CD4-positive, alpha-beta T cell (primary cell): ENCODE results near the gene ZXDC. TPM values are rescaled to one million over a fixed set of nuclear protein-coding genes. Genes with fewer than 3 reads are reported as not detected.

ENCODE experiments used
- ATAC-seq: fragments of 200-7000 bp; cut with Tn5 transposase; one replicate; pipeline ENCODE4 v1.10.0; 2022; ENCODE audit warnings: mild to moderate bottlenecking; ENCODE audit not compliant: poor library complexity
- CTCF ChIA-PET: fragments of 350-600 bp; sonication (Branson Sonifier 250); formaldehyde crosslinking; loops from one replicate; lab custom pipeline; 2021; ENCODE audit warnings: antibody characterized with exemption, inconsistent platforms; lab: Charles Lee
- POLR2A ChIA-PET: fragments of 350-600 bp; sonication (Branson Sonifier 250); formaldehyde crosslinking; loops from one replicate; lab custom pipeline; 2021; ENCODE audit warnings: antibody characterized with exemption, inconsistent platforms; lab: Charles Lee
- DNase-seq, 14 experiments: peaks; one replicate each; pipeline ENCODE4 v3.0.0-alpha.2; 2013 to 2020; ENCODE audit warnings: mixed read lengths in 2 of 14
- H3K27ac ChIP-seq, 2 donors: one replicate each; pipeline versions ENCODE4 v1.5.1 to v1.7.0; 2013; ENCODE audit warnings: low read length in 2 of 2, low read depth in 1 of 2, mild to moderate bottlenecking in 1 of 2
- H3K27me3 ChIP-seq, 2 experiments: 1 replicate in 1 of 2; 2 replicates in 1 of 2; pipeline versions ENCODE4 v1.6.1 to v1.7.0; 2013; ENCODE audit warnings: low read length in 2 of 2, control low read depth in 1 of 2, mild to moderate bottlenecking in 1 of 2, moderate library complexity in 1 of 2; ENCODE audit not compliant: insufficient read depth in 2 of 2, control insufficient read depth in 1 of 2
- H3K36me3 ChIP-seq: one replicate; pipeline ENCODE4 v1.6.1; 2013; ENCODE audit warnings: low read length, control low read depth; ENCODE audit not compliant: insufficient read depth
- H3K4me1 ChIP-seq: one replicate; pipeline ENCODE4 v1.6.1; 2013; ENCODE audit warnings: low read length, control low read depth; ENCODE audit not compliant: insufficient read depth
- H3K4me3 ChIP-seq: one replicate; pipeline ENCODE4 v1.5.1; 2013; ENCODE audit warnings: mild to moderate bottlenecking, low read length, moderate library complexity
- H3K9me3 ChIP-seq, 2 experiments: 1 replicate in 1 of 2; 2 replicates in 1 of 2; pipeline versions ENCODE4 v1.6.1 to v1.7.0; 2013; ENCODE audit warnings: low read length in 2 of 2, mild to moderate bottlenecking in 2 of 2, control low read depth in 1 of 2, moderate library complexity in 1 of 2; ENCODE audit not compliant: control insufficient read depth in 1 of 2, insufficient read depth in 1 of 2
- H3K27ac Mint-ChIP-seq: one replicate; pipeline ENCODE4 v1.8.0; 2020; ENCODE audit warnings: mixed read lengths
- H3K27me3 Mint-ChIP-seq: one replicate; pipeline ENCODE4 v1.8.0; 2021; ENCODE audit warnings: mixed read lengths
- H3K36me3 Mint-ChIP-seq: one replicate; pipeline ENCODE4 v1.8.0; 2021; ENCODE audit warnings: low read depth, mixed read lengths
- H3K4me1 Mint-ChIP-seq: one replicate; pipeline ENCODE4 v1.8.0; 2021; ENCODE audit warnings: low read depth, mixed read lengths
- H3K4me3 Mint-ChIP-seq: one replicate; pipeline ENCODE4 v1.8.0; 2020; ENCODE audit warnings: mild to moderate bottlenecking, mixed read lengths
- H3K9me3 Mint-ChIP-seq: one replicate; pipeline ENCODE4 v1.8.0; 2020; ENCODE audit warnings: mixed read lengths
- intact Hi-C, 2 experiments: fragments of 100-400 bp; cut with DNase I in 1 of 2; cut with micrococcal nuclease in 1 of 2; formaldehyde crosslinking; loops; one replicate each; pipeline versions ENCODE4 v1.15.1 to v1.9.0; 2023 to 2025; cut with DNase I, micrococcal nuclease
- total RNA-seq, 174 experiments: library from RNA in 2 of 174; stranded (reverse) in 2 of 174; gene quantifications; one replicate each; pipeline ENCODE4 v1.2.3 and lab custom pipeline; 2021 to 2026
- TF ChIP-seq, protein P1 (sequence below): fragments of 200-600 bp; IDR thresholded peaks from one replicate; pipeline ENCODE4 v1.8.0; 2022; ENCODE audit warnings: antibody characterized with exemption, mild to moderate bottlenecking

The ZXDC gene
- total RNA-seq, 2 experiments from 2014 or later, result 60.7 to 61.3 TPM

DNA sequence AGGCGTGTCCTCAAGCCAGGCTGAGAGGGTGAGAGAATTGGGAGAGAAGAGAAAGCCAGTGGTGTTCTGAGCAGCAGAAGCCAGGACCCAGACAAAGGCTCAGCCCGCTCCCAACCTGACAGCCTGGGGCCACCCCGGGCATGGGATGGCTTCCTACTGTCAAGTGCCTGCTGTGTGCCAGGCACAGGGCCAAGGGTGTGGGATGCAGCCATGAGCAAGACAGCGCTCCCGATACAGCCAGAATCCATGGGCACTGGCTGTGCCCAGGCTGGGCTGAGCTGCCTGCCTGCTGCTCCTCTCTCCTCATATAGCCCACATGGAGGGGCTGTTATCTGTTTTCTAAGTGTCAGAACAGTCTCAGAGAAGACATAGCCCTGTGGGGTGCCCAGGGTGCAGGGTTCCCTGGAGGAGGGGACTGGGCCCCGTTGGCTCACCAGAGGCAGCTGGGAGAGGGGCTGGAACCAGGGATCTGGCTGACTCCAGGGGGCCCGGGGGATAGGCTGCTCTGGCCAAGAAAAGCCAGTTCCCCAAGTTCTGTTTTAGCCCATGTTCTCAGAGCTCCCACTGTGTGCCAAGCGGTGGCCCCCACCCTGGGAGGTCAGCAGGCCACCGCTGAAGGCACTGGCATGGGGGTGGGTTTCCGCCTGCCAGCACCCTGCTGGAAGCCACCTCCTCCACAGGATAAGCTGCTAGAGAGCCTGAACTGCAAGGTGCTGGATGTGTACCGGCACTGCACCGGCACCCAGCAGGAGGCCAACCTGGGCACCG lies 42.0 kb downstream of the ZXDC start:
- CTCF ChIA-PET, result no interaction called here
- no peak overlapping the region for H3K27ac Mint-ChIP-seq

DNA sequence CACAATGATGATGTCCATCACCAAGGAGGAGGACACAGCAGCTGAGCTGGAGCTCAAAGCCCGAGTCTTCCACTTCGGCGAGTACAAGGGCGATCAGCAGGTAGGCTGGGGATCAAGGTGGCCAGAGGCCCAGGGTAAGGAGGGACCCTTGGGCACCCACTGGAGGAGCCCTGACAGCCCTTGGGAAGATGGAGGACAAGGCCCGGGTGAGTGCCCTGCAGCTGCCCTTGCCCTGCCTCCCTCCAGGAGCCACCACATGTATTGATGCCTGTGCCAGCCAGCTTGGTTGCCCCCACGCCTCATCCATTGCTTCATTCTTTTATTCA lies 42.6 kb downstream of the ZXDC start:
- peaks cover 4 to 12% of the 10 kb centered on the region in 2 experiments for H3K9me3 ChIP-seq
- H3K4me1 Mint-ChIP-seq, result no peaks in the 10 kb centered on the region
- ChIA-PET POLR2A (no interaction called here), CTCF (no interaction called here)
- DNase-seq (peak in 1 of 14 experiments; percentile 3), ATAC-seq (no peak)
- no peak overlapping the region for H3K27ac Mint-ChIP-seq
- intact Hi-C loops, result no loop called here
- H3K27ac ChIP-seq, result no peak overlapping the region
- no peaks in the 10 kb centered on the region for H3K4me1 ChIP-seq
- TF ChIP-seq, protein P1, sequence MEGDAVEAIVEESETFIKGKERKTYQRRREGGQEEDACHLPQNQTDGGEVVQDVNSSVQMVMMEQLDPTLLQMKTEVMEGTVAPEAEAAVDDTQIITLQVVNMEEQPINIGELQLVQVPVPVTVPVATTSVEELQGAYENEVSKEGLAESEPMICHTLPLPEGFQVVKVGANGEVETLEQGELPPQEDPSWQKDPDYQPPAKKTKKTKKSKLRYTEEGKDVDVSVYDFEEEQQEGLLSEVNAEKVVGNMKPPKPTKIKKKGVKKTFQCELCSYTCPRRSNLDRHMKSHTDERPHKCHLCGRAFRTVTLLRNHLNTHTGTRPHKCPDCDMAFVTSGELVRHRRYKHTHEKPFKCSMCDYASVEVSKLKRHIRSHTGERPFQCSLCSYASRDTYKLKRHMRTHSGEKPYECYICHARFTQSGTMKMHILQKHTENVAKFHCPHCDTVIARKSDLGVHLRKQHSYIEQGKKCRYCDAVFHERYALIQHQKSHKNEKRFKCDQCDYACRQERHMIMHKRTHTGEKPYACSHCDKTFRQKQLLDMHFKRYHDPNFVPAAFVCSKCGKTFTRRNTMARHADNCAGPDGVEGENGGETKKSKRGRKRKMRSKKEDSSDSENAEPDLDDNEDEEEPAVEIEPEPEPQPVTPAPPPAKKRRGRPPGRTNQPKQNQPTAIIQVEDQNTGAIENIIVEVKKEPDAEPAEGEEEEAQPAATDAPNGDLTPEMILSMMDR, result no peak
- no peak overlapping the region for H3K4me3 Mint-ChIP-seq
- peaks cover 22% of the 10 kb centered on the region for H3K36me3 ChIP-seq
- peaks cover 49% of the 10 kb centered on the region for H3K36me3 Mint-ChIP-seq
- H3K27me3 ChIP-seq, result no peaks in the 10 kb centered on the region
- no peak overlapping the region for H3K4me3 ChIP-seq
- H3K27me3 Mint-ChIP-seq, result no peaks in the 10 kb centered on the region
- no peaks in the 10 kb centered on the region for H3K9me3 Mint-ChIP-seq

More for the DNA sequence above, 42.0 kb downstream of the ZXDC start:
- TF ChIP-seq, protein P1, result no peak
- Histone ChIP-seq H3K36me3 (peaks cover 27% of the 10 kb centered on the region), H3K4me1 (no peaks in the 10 kb centered on the region), H3K4me3 (no peak overlapping the region), H3K9me3 (peaks cover 0 to 12% of the 10 kb centered on the region in 2 experiments), H3K27me3 (no peaks in the 10 kb centered on the region), H3K27ac (no peak overlapping the region)
- peaks cover 55% of the 10 kb centered on the region for H3K36me3 Mint-ChIP-seq
- H3K4me3 Mint-ChIP-seq, result no peak overlapping the region
- H3K4me1 Mint-ChIP-seq, result no peaks in the 10 kb centered on the region
- intact Hi-C loops, result no loop called here
- no peak for ATAC-seq
- POLR2A ChIA-PET, result no interaction called here
- peak in 1 of 14 experiments; percentile 7 for DNase-seq
- H3K27me3 Mint-ChIP-seq, result no peaks in the 10 kb centered on the region
- H3K9me3 Mint-ChIP-seq, result no peaks in the 10 kb centered on the region

DNA sequence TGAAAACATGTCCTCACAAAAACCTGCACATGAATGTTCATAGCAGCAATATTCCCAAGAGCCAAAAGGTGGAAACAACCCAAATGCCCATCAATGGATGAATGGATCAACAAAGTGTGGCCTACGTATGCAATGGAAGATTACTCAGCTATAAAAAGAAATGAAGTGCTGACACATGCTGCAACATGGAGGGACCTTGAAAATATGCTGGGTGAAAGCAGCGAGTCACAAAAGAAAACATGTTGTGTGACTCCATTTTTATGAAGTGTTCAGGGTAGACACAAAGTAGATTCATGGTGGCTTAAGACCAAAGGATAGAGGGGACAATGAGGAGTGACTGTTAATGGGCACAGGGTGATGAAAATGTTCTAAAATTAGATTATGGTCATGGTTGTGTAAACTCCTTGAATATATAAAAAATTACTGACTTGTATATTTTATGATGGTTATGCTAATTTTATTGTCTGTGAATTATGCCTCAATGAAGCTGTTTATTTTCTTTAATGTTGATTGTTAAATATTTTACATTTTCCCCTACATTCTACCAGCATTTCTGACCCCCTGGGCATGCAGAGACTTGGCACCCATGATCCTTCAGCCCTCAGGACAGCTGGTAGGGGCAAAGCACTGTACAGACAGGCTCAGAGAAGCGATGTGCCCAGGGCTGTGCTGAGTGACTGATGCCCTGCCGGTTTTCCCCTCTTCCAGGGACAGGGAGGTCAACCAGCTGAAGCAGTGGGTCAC lies 43.2 kb downstream of the ZXDC start:
- Mint-ChIP-seq H3K36me3 (peaks cover 44% of the 10 kb centered on the region), H3K4me3 (no peak overlapping the region), H3K9me3 (peaks cover 2% of the 10 kb centered on the region), H3K27me3 (no peaks in the 10 kb centered on the region), H3K4me1 (no peaks in the 10 kb centered on the region), H3K27ac (no peak overlapping the region)
- TF ChIP-seq, protein P1, result no peak
- DNase-seq (no peak), ATAC-seq (no peak)
- Histone ChIP-seq H3K27me3 (no peaks in the 10 kb centered on the region), H3K4me1 (no peaks in the 10 kb centered on the region), H3K36me3 (peaks cover 16% of the 10 kb centered on the region), H3K9me3 (peaks cover 8 to 12% of the 10 kb centered on the region in 2 experiments), H3K4me3 (no peak overlapping the region), H3K27ac (no peak overlapping the region)
- POLR2A ChIA-PET, result no interaction called here
- CTCF ChIA-PET, result no interaction called here
- intact Hi-C loops, result no loop called here
